ENCODE results near the gene WIPF1. TPM values are rescaled to one million over a fixed set of nuclear protein-coding genes. Genes with fewer than 3 reads are reported as not detected.

WIPF1 gene
- total RNA-seq, 3 donors from 2014 or later, result 15.3 to 56.6 (median 28.9) TPM

- TF ChIP-seq CTCF (IDR thresholded peaks at IDR 0.05), result no peak
- ATAC-seq, result no peak
- H3K4me1 ChIP-seq (ENCODE audit: low read depth), result no peaks in the 10 kb centered on the region
- no peaks in the 10 kb centered on the region for H3K9me3 ChIP-seq
- no peak overlapping the region for H3K4me3 ChIP-seq
- H3K36me3 ChIP-seq (ENCODE audit: low read depth), result no peaks in the 10 kb centered on the region
- intact Hi-C loops (cut with DNase I, micrococcal nuclease), result no loop called here
- DNase-seq, result no peak
These were observed 29.6 kb upstream of the WIPF1 start for GRCh38 chr2:174627216-174627615.

- intact Hi-C loops (cut with DNase I, micrococcal nuclease), result no loop called here
- DNase-seq, result no peak
- no peaks in the 10 kb centered on the region for H3K9me3 ChIP-seq
- no peaks in the 10 kb centered on the region for H3K36me3 ChIP-seq (ENCODE audit: low read depth)
- H3K4me1 ChIP-seq (ENCODE audit: low read depth), result no peaks in the 10 kb centered on the region
- TF ChIP-seq CTCF (IDR thresholded peaks at IDR 0.05), result no peak
- no peak for ATAC-seq
- H3K4me3 ChIP-seq, result no peak overlapping the region
These were observed 27.4 kb upstream of the WIPF1 start for GRCh38 chr2:174624895-174625430.

GRCh38 chr2:174623690-174624089, 26.1 kb upstream of the WIPF1 start:
- Histone ChIP-seq H3K4me3 (no peak overlapping the region), H3K9me3 (no peaks in the 10 kb centered on the region), H3K4me1 (ENCODE audit: low read depth) (no peaks in the 10 kb centered on the region), H3K36me3 (ENCODE audit: low read depth) (no peaks in the 10 kb centered on the region)
- DNase-seq (no peak), ATAC-seq (no peak)
- intact Hi-C loops (cut with DNase I, micrococcal nuclease), result no loop called here
- TF ChIP-seq CTCF (IDR thresholded peaks at IDR 0.05), result no peak

GRCh38 chr2:174623106-174623637, 25.6 kb upstream of the WIPF1 start:
- Histone ChIP-seq H3K9me3 (no peaks in the 10 kb centered on the region), H3K4me1 (ENCODE audit: low read depth) (no peaks in the 10 kb centered on the region), H3K36me3 (ENCODE audit: low read depth) (no peaks in the 10 kb centered on the region), H3K4me3 (no peak overlapping the region)
- intact Hi-C loops (cut with DNase I, micrococcal nuclease), result no loop called here
- no peak for ATAC-seq
- DNase-seq, result no peak
- TF ChIP-seq CTCF (IDR thresholded peaks at IDR 0.05), result no peak

- Histone ChIP-seq H3K9me3 (no peaks in the 10 kb centered on the region), H3K4me1 (ENCODE audit: low read depth) (no peaks in the 10 kb centered on the region), H3K36me3 (ENCODE audit: low read depth) (no peaks in the 10 kb centered on the region), H3K4me3 (no peak overlapping the region)
- DNase-seq (no peak), ATAC-seq (no peak)
- intact Hi-C loops (cut with DNase I, micrococcal nuclease), result no loop called here
- TF ChIP-seq CTCF (IDR thresholded peaks at IDR 0.05), result no peak
These were observed 23.7 kb upstream of the WIPF1 start for GRCh38 chr2:174621323-174621722.

GRCh38 chr2:174618179-174618578, 20.6 kb upstream of the WIPF1 start:
- no peak for TF ChIP-seq CTCF (IDR thresholded peaks at IDR 0.05)

More at GRCh38 chr2:174618179-174618578, 20.6 kb upstream of the WIPF1 start:
- no peaks in the 10 kb centered on the region for H3K36me3 ChIP-seq (ENCODE audit: low read depth)
- H3K4me3 ChIP-seq, result no peak overlapping the region
- no peaks in the 10 kb centered on the region for H3K4me1 ChIP-seq (ENCODE audit: low read depth)
- ATAC-seq (peak; percentile 31), DNase-seq (no peak)
- H3K9me3 ChIP-seq, result no peaks in the 10 kb centered on the region
- intact Hi-C loops (cut with DNase I, micrococcal nuclease), result no loop called here

Measured in mucosa of descending colon (tissue), 3 donors.